Stimulated activated CD8-positive, alpha-beta memory T cell treated with anti-CD3 and anti-CD28 coated beads, Interleukin-4, amount 100 ng/mL, for 4 hours (primary cell): ENCODE data around the gene GET3.

Experiments used
- DNase-seq, 2 donors: peaks; one replicate each; pipeline ENCODE4 v3.0.0-alpha.2; 2020; ENCODE audit warnings: low read depth in 2 of 2, low spot score in 1 of 2

Gene GET3

DNA sequence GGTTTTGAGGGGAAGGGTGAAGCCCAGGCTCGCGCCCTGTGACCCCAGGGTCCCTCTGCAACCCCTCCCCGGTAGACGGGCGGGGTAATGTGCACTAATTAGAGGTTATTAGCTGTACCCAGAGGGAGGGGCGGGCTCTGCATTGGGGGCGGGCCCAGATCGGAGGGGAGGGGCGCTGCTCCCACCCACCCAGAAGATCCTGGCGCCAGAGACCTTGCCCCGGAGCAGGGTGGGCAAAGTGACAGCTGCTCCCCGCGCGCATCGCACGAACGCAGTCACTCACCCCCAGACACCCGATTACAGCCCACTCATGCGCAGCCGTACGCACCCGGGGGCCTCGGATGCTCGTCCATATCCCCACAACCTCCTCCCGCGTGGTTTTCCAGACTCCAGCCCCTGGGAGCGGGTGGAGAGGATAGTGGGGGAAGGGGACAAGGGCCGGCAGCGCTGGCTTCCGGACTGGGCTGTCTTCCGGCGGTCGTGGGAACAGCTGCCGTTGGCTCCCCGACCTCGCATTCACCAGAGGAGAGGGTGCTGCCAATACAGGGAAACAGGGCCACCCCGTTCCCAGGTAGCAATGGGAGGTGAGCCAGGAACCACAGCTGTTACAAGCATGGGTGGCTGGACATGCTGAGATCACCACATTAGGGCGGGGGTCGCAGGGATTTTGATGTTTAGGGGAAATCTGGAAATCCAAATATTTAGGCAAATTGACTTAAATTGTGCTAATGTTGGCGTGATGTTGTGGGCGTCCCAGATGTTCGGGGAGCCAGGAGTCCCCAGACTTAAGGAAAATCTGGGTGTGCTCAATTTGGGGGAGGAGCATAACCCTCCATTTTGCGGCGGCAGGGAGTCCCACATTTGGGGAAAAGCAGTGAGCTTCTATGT, 41.0 kb downstream of the GET3 start:
- DNase-seq = no peak

DNA sequence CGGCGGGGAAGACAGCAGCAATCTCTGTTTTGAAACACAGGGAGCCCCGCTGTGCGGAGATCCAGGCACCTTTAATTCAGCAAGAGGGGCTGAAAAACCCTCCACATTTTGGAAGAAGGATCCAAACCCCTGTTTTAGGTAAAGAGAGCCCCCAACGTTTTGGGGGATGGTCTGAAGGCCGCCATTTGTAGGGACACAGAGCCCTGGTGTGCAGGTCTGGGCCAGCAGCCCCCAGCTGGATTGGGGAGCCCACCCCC, 41.5 kb downstream of the GET3 start:
- no peak for DNase-seq

DNA sequence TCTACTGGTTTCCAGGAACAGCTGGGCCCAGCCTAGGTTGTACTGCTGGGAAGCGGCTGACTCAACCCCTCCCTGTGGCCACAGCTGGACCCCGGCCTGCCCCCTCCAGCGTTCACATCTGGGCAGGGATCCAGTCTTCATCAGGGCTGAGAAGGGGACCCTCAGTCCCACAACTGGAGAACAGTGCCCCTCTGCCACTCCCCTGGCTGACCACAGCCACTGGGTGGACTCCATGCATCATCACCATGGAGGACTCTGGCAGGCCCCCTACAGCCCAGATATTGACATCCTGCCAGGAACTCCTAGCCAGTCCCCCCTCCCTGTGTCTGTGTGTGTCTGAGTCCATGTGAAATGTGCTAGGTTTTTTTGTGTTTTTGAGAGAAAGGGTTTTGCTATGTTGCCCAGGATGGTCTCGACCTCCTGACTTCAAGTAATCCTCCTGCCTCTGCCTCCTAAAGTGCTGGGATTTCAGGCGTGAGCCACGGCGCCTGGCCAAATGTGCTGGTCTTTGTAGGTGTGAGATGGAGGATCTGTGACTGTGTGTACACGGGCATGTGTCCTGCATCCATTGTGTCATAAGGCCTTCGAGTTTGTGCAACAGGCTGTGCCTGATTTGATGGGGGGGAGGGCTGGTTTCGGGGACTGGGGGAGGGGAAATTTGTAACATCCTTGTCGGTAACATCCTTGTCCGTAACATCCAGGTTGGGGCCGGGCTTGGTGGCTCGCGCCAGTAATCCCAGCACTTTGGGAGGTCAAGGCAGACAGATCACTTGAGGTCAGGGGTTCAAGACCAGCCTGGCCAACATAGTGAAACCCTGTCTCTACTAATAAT, 42.1 kb downstream of the GET3 start:
- DNase-seq = no peak

DNA sequence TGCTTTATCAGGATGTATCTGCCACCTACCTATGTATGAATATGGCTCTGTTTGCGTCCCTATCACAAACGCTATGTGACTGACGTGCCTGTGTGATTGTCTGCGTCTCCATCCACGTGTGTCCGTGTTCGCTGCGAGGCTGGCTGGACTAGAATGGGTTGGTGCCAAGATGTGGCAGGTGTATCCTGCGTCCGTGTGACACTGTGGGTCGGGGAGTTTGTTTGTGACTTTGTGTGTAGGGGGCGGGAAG, 44.8 kb downstream of the GET3 start:
- no peak for DNase-seq

DNA sequence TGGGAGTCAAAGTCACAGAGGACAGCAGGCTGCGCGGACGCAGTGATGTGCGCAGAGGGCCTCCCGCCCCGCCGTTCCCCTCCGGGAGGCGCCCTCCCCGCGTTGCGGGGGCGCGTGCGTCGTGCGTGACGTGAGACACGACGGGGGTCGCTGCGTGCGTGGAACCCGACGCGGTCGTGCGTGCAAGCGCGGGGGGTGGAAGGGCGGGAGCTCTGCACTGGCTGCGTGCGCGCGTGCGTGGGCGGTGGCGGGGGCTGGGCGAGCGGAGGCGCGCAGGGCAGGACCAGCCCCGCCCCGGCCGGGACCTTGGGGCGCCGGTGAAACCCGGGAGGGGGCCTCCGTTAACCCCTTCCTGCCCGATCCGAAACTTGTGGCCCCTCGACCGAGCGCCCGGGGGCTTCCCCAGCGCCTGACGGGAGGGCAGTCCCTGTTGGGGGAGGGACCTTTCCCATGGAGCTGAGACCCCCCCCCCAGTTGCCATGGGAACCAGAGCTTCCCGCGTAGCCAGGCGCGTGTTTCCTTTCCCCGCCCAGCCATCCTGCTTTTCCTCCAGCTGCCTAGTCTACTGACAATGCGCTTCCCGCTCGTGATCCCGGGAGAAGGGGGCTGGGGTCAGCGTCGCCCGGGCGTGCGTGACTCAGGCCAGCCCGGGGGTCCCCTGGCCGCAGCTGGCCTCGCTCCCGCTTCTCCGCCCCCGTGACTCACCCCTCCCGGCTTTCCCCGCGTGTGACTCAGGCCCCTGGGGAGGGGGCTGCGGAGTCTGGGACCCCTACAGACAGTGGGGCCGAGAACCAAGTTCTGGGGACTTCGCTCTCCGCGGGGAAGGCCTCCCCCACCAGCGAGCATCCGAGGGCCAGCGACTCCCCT, 45.4 kb downstream of the GET3 start:
- DNase-seq = peak; percentile 74 to 85

DNA sequence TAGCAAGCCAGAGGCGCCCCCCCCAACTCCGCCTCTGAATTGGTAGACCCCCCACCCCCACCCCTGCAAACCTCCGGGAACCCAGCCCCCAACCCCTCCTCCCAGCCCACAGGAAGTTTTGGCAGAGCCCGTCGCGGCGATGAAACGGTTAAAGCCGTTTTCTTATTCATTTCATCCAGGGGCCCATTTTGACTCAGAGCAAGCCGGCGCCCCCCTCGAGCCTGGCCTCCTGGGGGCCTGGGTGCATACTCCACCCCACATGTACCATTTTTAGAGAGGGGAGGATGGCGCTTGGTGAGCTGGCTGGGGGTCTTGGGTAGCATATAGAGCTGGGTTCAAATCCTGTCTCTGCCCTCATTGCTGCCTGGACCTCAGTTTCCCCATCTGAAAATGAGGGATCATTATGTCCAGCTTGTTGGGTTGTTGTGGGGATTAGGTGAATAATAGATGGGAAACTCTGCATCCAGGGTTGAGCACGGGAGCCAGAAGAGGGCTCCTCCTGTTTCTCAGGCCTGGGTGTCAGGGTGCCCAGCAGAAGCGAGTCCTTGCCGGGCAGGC, 46.1 kb downstream of the GET3 start:
- DNase-seq = no peak

DNA sequence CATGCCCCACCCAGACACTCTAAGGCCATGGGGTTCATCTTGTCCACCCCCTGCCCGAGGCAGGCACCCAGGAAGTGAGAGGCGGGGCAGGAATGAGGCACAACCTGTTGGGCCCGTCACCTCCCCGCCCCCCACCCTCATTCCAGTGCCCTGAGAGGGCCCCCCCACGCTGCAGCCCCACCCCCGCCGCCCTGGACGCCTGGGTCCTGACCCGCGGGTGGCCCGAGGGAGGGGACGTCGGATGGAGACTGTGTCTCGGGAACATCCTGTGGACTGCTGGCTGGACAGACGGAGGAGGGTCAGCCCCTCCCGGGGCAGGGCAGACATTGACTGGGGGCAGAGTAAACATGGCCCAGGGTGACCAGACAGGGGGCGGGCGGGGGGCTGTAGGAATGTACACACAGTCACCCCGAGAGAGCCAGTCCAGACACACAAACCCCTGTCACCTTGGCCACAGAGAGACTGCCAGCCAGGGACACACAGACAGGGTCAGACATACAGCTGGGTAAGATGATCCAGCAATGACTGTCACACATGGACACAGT, 46.6 kb downstream of the GET3 start:
- no peak for DNase-seq

DNA sequence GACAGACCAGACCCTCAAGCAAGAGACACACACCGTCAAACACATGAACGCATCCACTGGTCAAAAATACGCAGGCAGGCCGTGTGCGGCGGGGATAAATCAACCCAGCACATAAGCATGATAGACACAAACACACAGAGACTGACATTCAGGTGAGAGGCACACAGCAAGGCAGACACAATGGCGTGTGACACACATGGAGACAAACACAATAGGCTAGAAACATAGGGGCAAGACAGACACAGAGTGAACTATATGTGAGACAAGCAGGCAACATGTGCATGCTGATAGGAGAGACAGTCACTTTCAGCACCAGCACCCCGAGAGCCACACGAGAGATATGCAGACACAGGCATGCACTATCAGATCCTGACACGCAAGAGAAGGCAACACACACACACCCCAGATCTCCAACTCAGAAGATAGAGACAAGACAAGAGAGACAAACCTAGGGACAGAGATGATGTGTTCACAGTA, 47.1 kb downstream of the GET3 start:
- no peak for DNase-seq

DNA sequence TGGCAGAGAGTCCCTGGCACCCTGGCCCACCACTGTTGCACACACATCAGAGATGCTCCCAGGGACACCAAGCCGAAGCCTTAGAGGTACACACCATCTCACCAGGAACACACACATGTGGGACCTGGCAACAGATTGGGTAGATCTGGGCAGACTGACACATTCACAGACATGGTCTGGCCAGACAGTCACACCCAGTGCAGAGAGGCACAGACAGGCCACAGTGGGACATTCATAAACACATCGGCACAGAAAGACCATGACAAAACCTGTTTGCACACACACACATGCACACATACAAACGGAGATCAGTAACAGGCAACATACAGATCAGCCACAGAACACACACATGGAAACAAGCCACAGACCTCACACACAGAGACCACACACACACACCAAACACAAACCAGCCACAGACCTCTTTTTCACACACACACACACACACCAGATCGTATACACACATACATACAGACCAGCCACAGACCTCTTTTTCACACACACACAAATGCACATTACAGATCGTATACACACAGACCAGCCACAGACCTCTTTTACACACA, 47.7 kb downstream of the GET3 start:
- DNase-seq = no peak

DNA sequence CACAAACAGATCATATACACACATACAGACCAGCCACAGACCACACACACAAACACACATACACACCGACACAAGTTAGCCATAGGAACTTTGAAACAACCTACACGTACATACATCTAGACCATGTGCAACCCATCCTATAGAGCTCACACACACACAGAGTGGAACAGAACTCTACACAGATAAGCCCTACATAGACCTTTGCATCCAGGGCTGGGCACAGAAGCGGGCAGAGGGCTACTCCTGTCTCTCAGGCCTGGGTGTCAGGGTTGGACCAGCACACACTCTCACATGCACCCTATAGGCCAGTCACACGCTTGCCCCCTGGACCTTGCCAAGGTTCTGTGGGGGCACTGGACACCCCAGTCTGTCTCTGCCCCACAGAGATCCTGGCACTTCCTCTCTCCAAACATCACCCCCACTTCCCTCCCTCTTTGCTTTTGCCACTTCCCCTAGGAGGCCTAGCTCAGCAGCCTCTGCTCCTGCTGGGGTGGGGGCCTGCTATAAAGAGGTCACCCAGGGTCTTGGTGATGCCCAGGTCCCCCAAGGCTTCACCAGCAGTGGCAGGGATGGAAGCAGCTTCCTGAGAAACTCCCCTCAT, 48.2 kb downstream of the GET3 start:
- DNase-seq = no peak

DNA sequence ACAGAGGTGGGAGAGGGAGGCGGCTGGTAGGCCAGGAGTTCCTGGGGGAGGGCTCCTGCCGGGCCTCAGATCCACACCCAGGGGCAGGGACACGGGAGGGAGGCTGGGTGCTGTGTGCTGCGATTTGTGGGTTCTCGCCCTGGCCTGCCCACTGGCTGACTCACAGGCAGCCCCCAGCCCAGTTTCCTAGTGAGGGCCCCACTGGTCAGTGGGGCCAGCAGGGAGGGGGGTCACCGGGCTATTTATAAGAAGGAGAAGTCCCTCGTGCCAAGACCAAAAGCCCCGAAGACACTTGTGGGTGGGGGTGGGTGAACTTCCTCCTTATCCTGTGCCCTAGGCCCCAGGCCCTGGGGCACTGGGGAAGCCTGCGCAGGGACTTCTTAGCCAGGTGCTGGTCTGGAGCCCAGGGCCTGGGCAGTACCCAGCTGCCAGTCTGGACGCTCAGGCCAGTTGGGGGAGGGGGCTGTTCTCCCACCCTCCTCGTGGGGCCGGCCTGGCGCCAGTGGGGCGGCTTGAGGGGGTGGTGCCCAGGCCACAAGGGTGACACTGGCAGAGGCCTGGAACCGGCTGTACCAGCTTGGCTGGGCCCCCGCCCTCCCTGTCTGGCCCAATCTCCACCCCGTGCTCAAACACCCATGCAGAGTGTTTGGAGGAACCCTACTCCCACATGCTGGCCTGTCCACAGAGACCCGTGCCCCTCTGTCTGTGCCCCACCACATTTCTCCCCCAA, 49.0 kb downstream of the GET3 start:
- no peak for DNase-seq

DNA sequence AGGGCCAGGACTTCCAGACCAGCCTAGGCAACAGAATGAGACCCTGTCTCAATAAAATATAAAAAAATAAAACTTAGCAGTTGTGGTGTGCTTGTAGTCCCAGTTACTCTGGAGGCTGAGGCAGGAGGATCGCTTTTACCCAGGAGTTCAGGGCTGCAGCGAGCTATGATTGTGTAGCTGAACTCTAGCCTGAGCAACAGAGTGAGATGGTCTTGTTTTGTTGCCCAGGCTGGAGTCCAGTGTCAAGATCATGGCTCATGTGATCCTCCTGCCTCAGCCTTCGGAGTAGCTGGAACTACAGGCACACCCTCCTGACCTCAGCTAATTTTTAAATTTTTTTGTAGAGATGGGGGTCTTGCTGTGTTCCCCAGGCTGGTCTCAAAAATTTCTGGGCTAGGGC, 49.7 kb downstream of the GET3 start:
- no peak for DNase-seq

DNA sequence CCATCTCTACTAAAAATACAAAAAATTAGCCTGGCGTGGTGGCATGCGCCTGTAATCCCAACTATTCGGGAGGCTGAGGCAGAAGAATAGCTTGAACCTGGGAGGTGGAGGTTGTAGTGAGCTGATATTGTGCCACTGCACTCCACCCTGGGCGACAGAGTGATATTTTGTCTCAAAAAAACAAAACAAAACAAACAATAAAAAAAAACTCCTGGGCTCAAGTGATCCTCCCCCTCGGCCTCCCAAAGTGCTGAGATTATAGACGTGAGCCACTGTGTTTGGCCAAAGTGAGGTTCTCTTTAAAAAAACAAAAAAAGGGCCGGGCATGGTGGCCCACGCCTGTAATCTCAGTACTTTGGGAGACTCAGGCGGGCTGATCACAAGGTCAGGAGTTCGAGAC, 50.2 kb downstream of the GET3 start:
- no peak for DNase-seq

DNA sequence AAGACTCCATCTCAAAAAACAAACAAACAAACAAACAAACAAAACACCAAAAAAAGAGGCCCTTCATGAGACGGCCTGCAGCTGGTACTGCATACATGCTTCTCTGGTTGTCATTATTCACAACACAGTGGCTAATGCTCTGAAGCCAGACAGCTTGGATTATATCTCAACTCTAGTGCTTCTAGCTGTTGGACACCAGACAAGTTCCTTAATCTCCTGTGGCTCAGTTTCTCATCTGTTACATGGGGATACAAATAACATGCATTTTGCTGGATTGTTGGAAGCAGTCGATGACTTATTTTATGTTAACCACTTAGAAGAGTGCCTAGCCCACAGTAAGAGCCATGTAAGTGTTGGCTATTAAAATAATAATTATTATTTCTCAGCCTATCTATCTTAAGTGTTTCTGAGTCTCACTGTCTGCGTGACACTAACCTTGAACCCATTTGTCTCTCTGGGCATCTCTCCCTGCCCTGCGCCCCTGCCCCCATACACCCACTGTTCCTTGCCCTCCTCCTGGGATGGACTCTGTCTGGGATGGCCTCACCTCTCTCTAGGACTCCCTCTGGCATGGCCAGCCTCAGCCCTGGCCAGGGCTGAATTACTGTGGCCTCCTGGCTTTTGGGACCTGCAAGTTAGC, 50.9 kb downstream of the GET3 start:
- no peak for DNase-seq

DNA sequence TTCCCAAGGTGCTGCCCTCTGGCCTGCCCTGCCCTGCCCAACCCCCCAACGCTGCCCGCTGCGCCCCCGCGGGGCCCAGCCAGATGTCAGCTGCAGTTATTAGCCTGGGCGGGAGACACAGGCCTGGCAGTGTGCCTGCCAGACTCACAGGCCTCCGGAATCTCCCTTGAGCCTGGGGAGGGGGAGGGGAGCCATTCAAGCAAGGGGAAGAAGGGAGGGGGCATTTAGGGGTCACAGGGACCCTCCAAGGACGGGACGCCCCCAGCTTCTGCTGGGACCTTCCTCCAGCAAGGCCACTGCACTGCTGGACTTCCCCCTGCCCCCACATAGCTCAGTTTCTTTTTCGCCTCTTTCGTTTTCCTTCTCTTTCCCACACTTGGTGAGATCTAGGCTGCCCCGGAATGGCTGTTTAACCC, 51.4 kb downstream of the GET3 start:
- no peak for DNase-seq

DNA sequence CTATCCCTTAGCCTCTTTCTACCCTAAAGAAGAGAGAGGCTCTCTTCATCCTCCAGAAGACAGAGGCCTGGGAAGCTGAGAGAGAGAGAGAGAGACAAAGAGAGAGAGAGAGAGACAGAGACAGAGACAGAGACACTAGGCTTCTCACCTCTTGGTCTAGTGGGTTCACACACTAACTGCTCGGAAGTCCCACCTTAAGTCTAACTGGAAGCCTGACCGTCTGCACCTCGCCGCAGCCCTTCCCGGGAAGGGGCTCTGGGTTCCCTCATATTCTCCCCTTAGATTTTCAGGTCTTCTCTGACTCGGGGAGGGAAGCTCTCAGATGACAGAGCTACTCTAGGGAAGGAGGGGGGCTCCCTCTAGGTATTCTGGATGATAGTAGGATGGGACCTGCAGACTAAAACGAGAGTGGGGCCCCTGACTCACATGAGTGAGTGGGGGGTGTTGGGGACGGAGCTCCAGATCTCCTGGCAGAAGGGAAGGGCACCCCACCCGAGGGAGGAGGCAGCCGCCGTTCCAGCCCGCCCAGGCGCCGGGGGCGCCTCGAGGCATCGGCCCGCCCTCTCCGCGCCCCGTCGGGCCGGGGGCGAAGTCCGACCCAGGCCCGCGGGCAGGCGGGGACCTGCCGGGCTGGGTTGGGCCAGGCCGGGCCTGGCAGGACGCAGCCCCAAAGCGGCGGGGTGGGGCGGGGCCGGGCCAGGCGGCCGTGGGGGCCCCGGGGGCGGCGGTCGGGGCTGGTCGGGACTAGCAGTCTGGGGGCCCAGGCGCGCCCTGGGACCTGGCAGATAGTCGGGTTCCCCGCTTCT, 52.0 kb downstream of the GET3 start:
- DNase-seq = no peak

DNA sequence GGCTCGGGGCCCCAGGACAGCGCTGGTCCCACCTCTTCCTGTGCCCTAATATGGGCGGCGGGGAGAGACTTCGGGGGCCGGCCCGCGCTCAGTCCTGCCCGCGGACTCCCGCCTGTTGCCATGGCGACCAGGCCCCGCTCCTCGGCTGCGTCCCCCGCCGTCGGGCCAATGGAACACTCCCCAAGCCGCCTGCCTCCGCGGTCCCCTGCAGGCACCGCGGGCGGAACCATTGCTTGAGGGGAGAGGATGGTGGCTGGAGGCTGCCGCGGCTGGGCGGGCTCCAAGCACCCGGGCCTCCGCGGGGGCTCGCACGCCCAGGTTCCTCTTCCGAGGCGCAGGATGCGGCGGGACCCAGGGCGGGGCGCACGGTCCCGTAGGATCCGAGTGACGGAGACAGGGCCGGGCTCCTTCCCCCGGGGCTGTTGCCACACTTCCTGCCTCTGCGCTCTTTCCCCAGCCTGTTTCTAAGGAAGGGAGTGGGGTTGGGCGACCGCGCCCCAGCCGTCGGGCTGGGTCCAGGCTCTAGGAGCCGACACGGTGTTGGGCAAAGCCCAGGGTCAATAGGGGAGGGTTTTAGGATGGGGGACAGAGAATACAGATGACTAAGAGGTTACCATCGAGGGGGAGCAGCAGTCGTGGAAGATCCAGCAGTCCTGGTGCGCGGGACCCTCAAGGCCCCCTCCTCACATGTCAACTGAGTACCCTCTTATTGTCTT, 52.8 kb downstream of the GET3 start:
- peak in 1 of 2 donors; percentile 86 for DNase-seq
